ENCODE measurements around the gene KRTAP12-1.
"Not testable (repeated sequence)": the region's sequence is repeated elsewhere in the genome, so short reads cannot be mapped to it uniquely, and the experiment has no call there.

Gene KRTAP12-1

GRCh38 chr21:44695184-44695583 lies 13.2 kb upstream of the KRTAP12-1 start:
- DNase-seq (ENCODE audit: extremely low read depth, low read depth): no peak
- TF ChIP-seq CTCF (IDR thresholded peaks at IDR 0.05; ENCODE audit: low read depth, low read length): no peak

- no peak for TF ChIP-seq CTCF (IDR thresholded peaks at IDR 0.05; ENCODE audit: low read depth, low read length)
- no peak for DNase-seq (ENCODE audit: extremely low read depth, low read depth)
Measured at GRCh38 chr21:44694776-44695175, 12.8 kb upstream of the KRTAP12-1 start.

GRCh38 chr21:44692798-44693512 lies 11.0 kb upstream of the KRTAP12-1 start:
- no peak for TF ChIP-seq CTCF (IDR thresholded peaks at IDR 0.05; ENCODE audit: low read depth, low read length)
- DNase-seq (ENCODE audit: extremely low read depth, low read depth): no peak

GRCh38 chr21:44691686-44692085 lies 9.7 kb upstream of the KRTAP12-1 start:
- DNase-seq (ENCODE audit: extremely low read depth, low read depth): no peak
- no peak for TF ChIP-seq CTCF (IDR thresholded peaks at IDR 0.05; ENCODE audit: low read depth, low read length)

- DNase-seq (ENCODE audit: extremely low read depth, low read depth): not testable (repeated sequence)
Measured at GRCh38 chr21:44689740-44690139, 7.8 kb upstream of the KRTAP12-1 start.

GRCh38 chr21:44687671-44688070 lies 5.7 kb upstream of the KRTAP12-1 start:
- no peak for TF ChIP-seq CTCF (IDR thresholded peaks at IDR 0.05; ENCODE audit: low read depth, low read length)
- DNase-seq (ENCODE audit: extremely low read depth, low read depth): no peak

- no peak for TF ChIP-seq CTCF (IDR thresholded peaks at IDR 0.05; ENCODE audit: low read depth, low read length)
Measured at GRCh38 chr21:44686843-44687561, 5.0 kb upstream of the KRTAP12-1 start.

More at GRCh38 chr21:44686843-44687561, 5.0 kb upstream of the KRTAP12-1 start:
- no peak for DNase-seq (ENCODE audit: extremely low read depth, low read depth)

All from AG09319 (cell line).